ENCODE results near the gene BMP10.

BMP10 gene

DNA sequence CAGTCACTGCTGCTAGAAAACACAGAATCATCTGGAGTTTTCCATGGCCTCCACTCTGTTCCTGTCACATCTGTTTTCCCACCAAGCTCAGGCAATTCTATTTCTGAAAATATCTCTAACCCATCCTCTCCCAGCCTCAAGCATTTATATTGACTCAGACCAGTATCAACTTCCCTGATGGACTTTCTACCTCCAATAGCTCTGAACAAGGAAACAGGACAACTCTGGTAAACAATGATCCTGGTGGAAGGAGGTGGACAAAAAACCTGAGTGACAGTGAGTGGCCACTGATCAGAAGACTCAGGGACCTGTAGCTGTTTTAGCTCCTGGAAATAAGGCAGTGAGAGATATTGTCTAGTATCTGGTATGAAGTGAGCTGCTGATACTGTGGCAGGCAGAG lies 23.4 kb downstream of the BMP10 start:
- no peak for DNase-seq

- DNase-seq = no peak
These were observed 25.1 kb downstream of the BMP10 start for GRCh38 chr2:68846091-68846490.

DNA sequence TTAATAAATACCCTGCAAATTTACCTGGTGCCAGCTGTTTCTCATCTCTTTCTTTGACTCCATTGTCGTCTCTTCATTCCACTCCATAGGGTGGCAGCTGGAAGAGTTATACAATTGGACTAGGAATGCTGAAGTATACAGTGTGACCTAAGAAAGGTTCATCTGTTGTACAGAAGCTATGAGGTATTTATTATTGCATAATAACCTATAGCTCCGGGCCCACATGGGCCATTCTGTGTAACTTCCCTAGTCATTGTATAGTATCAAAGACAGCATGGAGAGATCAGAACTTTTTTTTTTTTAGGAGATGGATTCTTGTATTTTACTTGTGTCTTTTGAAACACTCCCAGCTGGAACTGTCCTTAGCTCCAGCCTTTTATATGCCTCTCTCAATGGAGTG lies 26.2 kb downstream of the BMP10 start:
- DNase-seq = no peak

DNA sequence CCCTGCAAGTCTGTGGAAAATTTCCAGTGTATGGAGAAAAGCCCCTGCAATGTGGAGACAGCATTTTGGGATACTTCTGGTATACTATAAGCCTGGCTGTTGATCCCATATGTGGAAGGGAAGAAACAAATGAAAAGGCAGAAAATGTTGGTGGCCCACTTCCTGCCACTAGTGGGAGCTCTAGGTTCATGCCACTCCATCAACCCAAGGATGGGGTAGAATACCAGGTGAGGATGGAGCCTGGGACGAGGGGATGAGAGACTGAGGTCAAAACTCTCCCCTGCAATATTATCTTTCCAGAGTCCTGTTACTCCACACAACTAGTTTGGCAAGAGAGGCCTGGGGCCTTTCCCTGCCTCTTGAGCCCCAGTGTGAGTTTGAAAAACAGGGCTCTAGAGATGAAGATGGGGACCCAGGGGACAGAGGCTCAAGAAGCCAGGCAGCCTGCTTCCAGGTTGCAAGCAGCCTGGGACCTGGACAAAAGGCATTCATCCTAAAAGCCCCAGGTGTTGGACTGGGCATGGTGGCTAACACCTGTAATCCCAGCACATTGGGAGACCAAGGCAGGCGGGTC lies 31.9 kb downstream of the BMP10 start:
- no peak for DNase-seq

- no peak for DNase-seq
These were observed 32.6 kb downstream of the BMP10 start for GRCh38 chr2:68838641-68839040.

DNA sequence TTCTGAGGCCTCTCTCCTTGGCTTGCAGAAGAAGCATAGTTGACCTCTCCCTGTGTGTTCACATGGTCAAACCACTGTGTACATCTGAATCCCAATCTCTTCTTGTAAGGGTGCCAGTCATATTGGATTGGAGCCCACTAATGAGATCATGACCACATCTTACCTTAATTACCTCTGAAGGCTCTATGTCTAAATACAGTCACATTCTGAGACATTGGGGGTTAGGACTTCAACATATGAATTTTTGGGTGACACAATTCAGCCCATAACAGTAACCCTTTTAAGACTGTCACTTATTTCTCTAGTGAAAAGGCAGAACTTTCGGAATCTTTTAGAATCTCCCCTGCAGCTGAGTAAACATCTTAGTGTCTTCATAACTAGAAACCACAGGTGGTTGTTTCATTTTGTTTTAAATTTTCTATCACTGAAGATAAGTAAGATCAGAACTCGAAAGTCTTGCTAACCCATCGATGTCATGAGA lies 33.3 kb downstream of the BMP10 start:
- no peak for DNase-seq

- no peak for DNase-seq
These were observed 33.9 kb downstream of the BMP10 start for GRCh38 chr2:68837164-68837860.

- DNase-seq = no peak
These were observed 35.6 kb downstream of the BMP10 start for GRCh38 chr2:68835621-68836020.

DNA sequence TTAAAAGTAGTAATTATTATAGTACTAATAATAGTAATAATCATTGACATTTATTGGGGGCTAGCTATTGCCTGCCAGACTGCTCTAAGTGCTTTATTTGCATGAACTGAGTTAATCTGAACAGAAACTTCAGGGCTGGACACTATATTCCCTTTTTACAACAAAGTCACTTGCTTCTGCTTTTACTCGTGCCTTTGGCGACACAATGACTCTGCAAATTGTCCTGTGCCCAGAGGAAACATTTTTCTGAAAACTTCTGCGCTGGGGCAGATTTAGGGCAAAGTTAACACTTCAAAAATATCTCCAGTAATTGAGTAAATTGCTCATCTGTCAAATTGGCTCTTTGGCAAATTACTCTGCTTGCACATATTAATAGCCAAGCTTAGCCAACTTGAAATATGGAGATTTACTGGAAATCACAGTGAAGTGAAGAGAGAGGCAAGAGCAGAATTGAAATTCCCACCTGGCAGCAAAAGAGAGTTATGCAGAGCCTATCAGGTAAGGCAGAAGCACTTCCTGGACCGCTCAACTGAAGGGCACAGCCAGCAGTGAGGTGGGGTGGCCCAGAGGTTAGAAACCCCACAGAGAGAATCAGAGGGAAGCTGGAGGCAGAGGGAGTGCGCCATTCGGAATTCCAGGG lies 36.3 kb downstream of the BMP10 start:
- DNase-seq = no peak

GRCh38 chr2:68833162-68833561 lies 38.0 kb downstream of the BMP10 start:
- DNase-seq = no peak

DNA sequence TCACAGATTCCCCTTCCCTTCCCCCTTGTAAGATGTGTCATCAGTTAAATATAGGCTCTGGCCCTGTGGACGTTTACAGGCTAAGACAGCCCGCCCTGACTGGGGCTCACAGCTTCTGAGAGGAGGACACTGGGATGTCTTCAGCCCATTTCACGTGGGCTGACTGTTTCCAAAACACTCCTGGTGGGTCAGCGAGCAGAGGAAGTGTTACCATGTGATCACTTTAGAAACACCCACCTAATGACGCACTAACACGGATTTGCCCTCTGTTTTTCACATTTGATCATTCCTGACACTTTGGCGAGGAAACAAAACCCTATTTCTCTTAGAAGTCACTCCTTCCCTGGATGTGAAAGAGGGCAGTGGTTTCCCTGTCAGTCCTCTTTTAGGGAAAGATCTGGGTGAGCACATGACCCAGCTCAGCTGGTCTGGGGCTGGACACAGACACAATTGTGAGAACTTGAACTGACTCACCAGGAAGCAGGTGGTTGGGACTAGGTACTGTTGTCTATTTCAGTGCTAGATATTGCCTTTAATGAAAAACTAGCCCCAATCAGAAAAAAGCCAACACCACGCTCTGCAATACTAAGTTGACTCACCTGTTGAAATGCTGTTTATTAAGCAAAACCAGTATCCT lies 38.8 kb downstream of the BMP10 start:
- no peak for DNase-seq

DNA sequence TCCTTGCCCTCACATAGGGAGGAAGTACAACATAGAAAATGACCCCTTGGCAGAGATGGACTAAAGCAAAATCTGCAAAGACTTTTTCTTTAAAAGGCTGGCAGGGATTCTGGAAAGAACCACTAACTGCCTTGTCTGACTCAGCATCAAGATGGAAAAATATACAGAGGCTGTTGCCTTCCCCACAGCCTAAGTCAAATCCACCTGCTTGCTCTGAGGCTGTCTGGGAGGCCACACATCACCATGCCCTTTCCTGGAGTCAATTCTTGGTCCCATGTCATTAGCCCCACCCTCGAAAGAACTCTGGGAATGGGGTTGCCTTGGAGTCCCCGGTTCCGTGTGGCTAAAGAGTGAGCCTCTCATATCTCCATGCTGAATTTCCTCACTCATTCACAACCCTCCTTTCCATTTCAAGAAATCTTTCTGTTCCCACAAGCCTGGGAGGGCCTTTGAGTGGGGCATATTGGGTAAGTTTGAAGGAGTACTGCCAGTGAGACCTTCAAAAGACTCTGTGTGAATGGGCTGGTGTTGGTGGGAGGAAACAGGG lies 39.4 kb downstream of the BMP10 start:
- no peak for DNase-seq

- no peak for DNase-seq
These were observed 41.4 kb downstream of the BMP10 start for GRCh38 chr2:68829749-68830148.

- no peak for DNase-seq
These were observed 42.1 kb downstream of the BMP10 start for GRCh38 chr2:68828887-68829708.

GRCh38 chr2:68827666-68828065 lies 43.5 kb downstream of the BMP10 start:
- DNase-seq = no peak

DNA sequence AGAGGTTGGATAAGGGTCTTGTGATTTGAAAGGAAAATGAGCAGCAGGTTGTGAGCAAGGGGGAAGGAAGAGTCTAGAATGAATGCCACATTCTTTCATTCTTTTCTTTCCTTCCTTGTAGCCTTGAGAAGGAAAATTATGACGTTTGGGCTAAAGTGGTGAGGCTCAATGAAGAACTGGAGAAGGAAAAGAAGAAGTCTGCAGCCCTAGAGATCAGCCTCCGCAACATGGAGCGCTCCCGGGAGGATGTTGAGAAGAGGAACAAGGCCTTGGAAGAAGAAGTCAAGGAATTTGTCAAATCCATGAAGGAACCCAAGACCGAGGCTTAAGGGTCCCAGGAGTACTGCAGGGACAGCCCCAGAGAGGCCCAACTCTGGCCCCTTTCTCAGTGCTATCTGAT lies 45.3 kb downstream of the BMP10 start:
- no peak for DNase-seq

DNA sequence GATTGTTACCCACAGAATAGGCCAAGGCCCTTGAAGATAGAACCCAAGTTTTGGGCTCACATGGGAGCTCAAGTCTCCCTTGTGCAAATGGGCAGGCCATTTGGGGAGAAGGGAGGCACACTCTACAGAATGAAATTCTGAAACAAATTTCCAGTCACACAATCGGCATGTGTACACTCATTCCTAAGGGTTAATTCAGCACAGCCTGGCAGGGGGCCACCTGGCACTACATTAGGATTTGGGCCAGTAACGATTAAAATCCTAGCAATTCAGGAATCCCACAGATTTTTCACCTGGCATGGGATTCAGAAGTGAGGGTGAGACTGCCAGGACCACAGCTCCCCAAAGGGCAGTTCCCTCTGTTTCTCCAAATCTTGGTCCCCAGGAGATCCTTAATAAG lies 46.4 kb downstream of the BMP10 start:
- DNase-seq = no peak

GRCh38 chr2:68822207-68822872 lies 48.9 kb downstream of the BMP10 start:
- no peak for DNase-seq

GRCh38 chr2:68819556-68819955 lies 51.6 kb downstream of the BMP10 start:
- DNase-seq = no peak

GRCh38 chr2:68817306-68817705 lies 53.9 kb downstream of the BMP10 start:
- DNase-seq = no peak

Data from NCI-H1417 treated with DMSO at 0.1 percent for 48 hours (cell line).